ENCODE results near the gene PHC2.

PHC2 gene

DNA sequence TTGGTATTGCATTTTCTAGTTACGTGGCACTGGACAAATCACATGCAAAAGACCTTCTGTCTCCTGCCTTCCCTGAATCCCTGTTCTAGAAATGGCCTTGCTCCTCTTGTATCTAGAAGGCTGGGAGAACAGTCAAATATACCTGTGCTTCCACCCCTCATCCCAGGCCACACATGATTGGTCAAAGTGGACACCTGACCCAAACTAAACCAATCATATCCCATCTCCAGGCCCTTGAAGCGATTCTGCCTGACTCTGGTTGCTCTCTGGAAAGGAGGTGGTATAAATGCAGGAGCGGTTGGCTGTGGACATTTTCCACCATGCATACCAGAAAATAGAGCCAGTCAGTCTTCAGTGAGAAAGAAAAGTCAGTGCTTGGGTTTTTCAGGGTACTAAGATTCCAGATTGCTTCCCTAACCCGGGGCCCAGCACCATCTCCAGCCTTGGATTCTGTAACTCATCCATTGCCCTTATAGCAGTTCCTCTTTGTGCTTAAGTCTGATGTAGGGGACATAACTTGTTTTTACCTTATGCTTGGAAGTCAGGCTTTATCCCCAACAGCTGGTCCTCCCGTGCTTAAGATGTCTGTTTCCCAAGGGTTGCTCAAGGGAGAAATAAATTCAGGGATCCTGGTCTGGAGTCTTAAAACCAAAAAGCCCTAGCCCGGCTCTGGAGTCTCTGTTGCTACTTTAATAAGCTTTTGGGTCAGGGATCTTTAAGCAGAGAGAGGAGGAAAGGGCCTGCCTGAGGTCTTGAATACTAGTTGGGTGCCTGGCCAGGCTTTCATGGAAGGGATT is 7.7 kb upstream of the PHC2 start:
- H2BK5ac ChIP-seq (ENCODE audit: low read length) = no peak overlapping the region
- H3K27ac ChIP-seq (ENCODE audit: low read depth, low read length) = no peak overlapping the region
- H3K23ac ChIP-seq (ENCODE audit: low read length) = no peak overlapping the region
- H2BK120ac ChIP-seq (ENCODE audit: low read depth, low read length) = no peak overlapping the region
- H3K4me2 ChIP-seq (ENCODE audit: low read length) = no peak overlapping the region
- no peak overlapping the region for H2AK5ac ChIP-seq (ENCODE audit: low read length)
- no peak overlapping the region for H3K56ac ChIP-seq (ENCODE audit: low read length)
- no peaks in the 10 kb centered on the region for H3K79me1 ChIP-seq (ENCODE audit: low read length)
- no peaks in the 10 kb centered on the region for H3K27me3 ChIP-seq (ENCODE audit: insufficient read depth, low read length, poor library complexity)
- WGBS (ENCODE audit: extremely low coverage, insufficient coverage, low lambda C conversion rate) = no CpG with 5 or more reads among the region's 6 CpGs
- H3K9ac ChIP-seq (ENCODE audit: low read length) = no peak overlapping the region
- no peaks in the 10 kb centered on the region for H3K4me1 ChIP-seq (ENCODE audit: control insufficient read depth, low read depth, low read length)
- H4K5ac ChIP-seq (ENCODE audit: low read length) = no peak overlapping the region
- no peak overlapping the region for H3K4ac ChIP-seq (ENCODE audit: low read depth, low read length)
- H2BK15ac ChIP-seq (replicated peaks; ENCODE audit: low read depth) = no peak overlapping the region
- no peak overlapping the region for H3K4me3 ChIP-seq (ENCODE audit: low read length)
- H3K18ac ChIP-seq (ENCODE audit: low read length) = no peak overlapping the region
- no peaks in the 10 kb centered on the region for H3K36me3 ChIP-seq (ENCODE audit: control insufficient read depth, insufficient read depth, low read length)
- DNase-seq = peak; percentile 10
- H4K8ac ChIP-seq (ENCODE audit: low read depth, low read length) = no peak overlapping the region
- H3K79me2 ChIP-seq (ENCODE audit: control insufficient read depth, insufficient read depth, low read length) = no peaks in the 10 kb centered on the region

GRCh38 chr1:33436557-33437285 is 5.8 kb upstream of the PHC2 start:
- no CpG with 5 or more reads among the region's 4 CpGs for WGBS (ENCODE audit: extremely low coverage, insufficient coverage, low lambda C conversion rate)
- Histone ChIP-seq H2AK5ac (ENCODE audit: low read length) (no peak overlapping the region), H3K23ac (ENCODE audit: low read length) (no peak overlapping the region), H3K27ac (ENCODE audit: low read depth, low read length) (no peak overlapping the region), H3K36me3 (ENCODE audit: control insufficient read depth, insufficient read depth, low read length) (no peaks in the 10 kb centered on the region), H3K4me3 (ENCODE audit: low read length) (no peak overlapping the region), H2BK120ac (ENCODE audit: low read depth, low read length) (no peak overlapping the region), H4K5ac (ENCODE audit: low read length) (no peak overlapping the region), H3K27me3 (ENCODE audit: insufficient read depth, low read length, poor library complexity) (no peaks in the 10 kb centered on the region), H3K79me1 (ENCODE audit: low read length) (no peaks in the 10 kb centered on the region), H3K9ac (ENCODE audit: low read length) (no peak overlapping the region), H4K8ac (ENCODE audit: low read depth, low read length) (no peak overlapping the region), H3K18ac (ENCODE audit: low read length) (no peak overlapping the region), H2BK5ac (ENCODE audit: low read length) (no peak overlapping the region), H2BK15ac (replicated peaks; ENCODE audit: low read depth) (no peak overlapping the region), H3K56ac (ENCODE audit: low read length) (no peak overlapping the region), H3K4me2 (ENCODE audit: low read length) (no peak overlapping the region), H3K79me2 (ENCODE audit: control insufficient read depth, insufficient read depth, low read length) (no peaks in the 10 kb centered on the region), H3K4me1 (ENCODE audit: control insufficient read depth, low read depth, low read length) (no peaks in the 10 kb centered on the region), H3K4ac (ENCODE audit: low read depth, low read length) (no peak overlapping the region)
- no peak for DNase-seq

GRCh38 chr1:33435096-33435820 is 4.4 kb upstream of the PHC2 start:
- Histone ChIP-seq H3K18ac (ENCODE audit: low read length) (no peak overlapping the region), H4K5ac (ENCODE audit: low read length) (no peak overlapping the region), H3K23ac (ENCODE audit: low read length) (no peak overlapping the region), H3K4me1 (ENCODE audit: control insufficient read depth, low read depth, low read length) (no peaks in the 10 kb centered on the region), H3K4me3 (ENCODE audit: low read length) (no peak overlapping the region), H2AK5ac (ENCODE audit: low read length) (no peak overlapping the region), H2BK5ac (ENCODE audit: low read length) (no peak overlapping the region), H3K36me3 (ENCODE audit: control insufficient read depth, insufficient read depth, low read length) (no peaks in the 10 kb centered on the region), H3K79me1 (ENCODE audit: low read length) (no peaks in the 10 kb centered on the region), H3K4me2 (ENCODE audit: low read length) (no peak overlapping the region), H4K8ac (ENCODE audit: low read depth, low read length) (no peak overlapping the region), H3K4ac (ENCODE audit: low read depth, low read length) (no peak overlapping the region), H2BK120ac (ENCODE audit: low read depth, low read length) (no peak overlapping the region), H3K9ac (ENCODE audit: low read length) (no peak overlapping the region), H3K79me2 (ENCODE audit: control insufficient read depth, insufficient read depth, low read length) (no peaks in the 10 kb centered on the region), H2BK15ac (replicated peaks; ENCODE audit: low read depth) (no peak overlapping the region), H3K27ac (ENCODE audit: low read depth, low read length) (no peak overlapping the region), H3K56ac (ENCODE audit: low read length) (no peak overlapping the region), H3K27me3 (ENCODE audit: insufficient read depth, low read length, poor library complexity) (no peaks in the 10 kb centered on the region)
- DNase-seq = no peak
- WGBS (ENCODE audit: extremely low coverage, insufficient coverage, low lambda C conversion rate) = no CpG with 5 or more reads among the region's 4 CpGs

GRCh38 chr1:33434363-33434750 is 3.5 kb upstream of the PHC2 start:
- H3K79me2 ChIP-seq (ENCODE audit: control insufficient read depth, insufficient read depth, low read length) = no peaks in the 10 kb centered on the region
- no peak overlapping the region for H4K5ac ChIP-seq (ENCODE audit: low read length)
- no peak overlapping the region for H3K4ac ChIP-seq (ENCODE audit: low read depth, low read length)
- no peak overlapping the region for H3K9ac ChIP-seq (ENCODE audit: low read length)
- no peak overlapping the region for H2BK120ac ChIP-seq (ENCODE audit: low read depth, low read length)
- no peaks in the 10 kb centered on the region for H3K79me1 ChIP-seq (ENCODE audit: low read length)
- H3K56ac ChIP-seq (ENCODE audit: low read length) = no peak overlapping the region
- no peak overlapping the region for H3K23ac ChIP-seq (ENCODE audit: low read length)
- H3K27me3 ChIP-seq (ENCODE audit: insufficient read depth, low read length, poor library complexity) = peaks cover 9% of the 10 kb centered on the region
- no peak overlapping the region for H3K18ac ChIP-seq (ENCODE audit: low read length)
- no peak overlapping the region for H2AK5ac ChIP-seq (ENCODE audit: low read length)
- no peaks in the 10 kb centered on the region for H3K4me1 ChIP-seq (ENCODE audit: control insufficient read depth, low read depth, low read length)
- H4K8ac ChIP-seq (ENCODE audit: low read depth, low read length) = no peak overlapping the region
- H3K36me3 ChIP-seq (ENCODE audit: control insufficient read depth, insufficient read depth, low read length) = no peaks in the 10 kb centered on the region
- no peak overlapping the region for H2BK15ac ChIP-seq (replicated peaks; ENCODE audit: low read depth)
- DNase-seq = no peak
- H3K4me3 ChIP-seq (ENCODE audit: low read length) = no peak overlapping the region
- H3K27ac ChIP-seq (ENCODE audit: low read depth, low read length) = no peak overlapping the region
- no peak overlapping the region for H3K4me2 ChIP-seq (ENCODE audit: low read length)
- H2BK5ac ChIP-seq (ENCODE audit: low read length) = no peak overlapping the region
- no CpG with 5 or more reads among the region's 1 CpG for WGBS (ENCODE audit: extremely low coverage, insufficient coverage, low lambda C conversion rate)

DNA sequence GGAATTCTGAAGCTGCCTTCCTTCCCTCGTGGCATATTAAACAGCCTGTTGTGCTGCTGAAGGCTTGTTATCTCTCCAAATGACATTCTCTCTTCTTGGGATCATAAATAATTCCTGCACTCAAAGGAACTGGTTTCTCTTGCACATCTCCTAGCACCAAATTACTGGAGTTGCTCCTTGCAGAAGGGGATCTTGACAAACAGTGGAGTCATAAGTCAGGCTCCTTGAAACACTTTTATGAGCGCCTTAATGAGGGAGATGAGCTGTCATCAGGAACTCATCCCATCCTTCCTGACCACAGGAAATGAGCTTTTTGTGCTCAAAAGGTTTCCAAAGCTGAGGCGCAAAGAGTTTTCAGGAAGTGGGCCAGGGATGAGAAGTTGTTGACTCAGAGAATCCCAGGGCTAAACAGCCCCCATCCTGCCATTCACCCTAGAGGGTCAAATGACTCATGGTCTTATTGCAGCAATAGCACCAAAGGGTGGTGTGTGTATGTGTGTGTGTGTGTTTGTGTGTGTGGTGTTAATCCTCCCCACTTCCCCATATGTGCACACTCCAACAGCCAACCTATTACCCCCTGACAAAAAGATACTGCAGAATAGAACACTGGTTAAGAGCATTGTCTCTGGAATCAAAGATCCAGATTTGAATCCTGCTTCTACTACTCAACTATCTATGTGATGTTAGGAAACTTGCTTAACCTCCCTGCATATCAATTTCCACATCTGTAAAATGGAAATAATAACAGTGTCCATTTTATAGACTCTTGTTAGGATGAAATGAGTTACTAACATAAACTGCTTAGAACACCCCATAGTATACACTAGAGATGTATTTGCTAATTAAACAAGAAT is 2.8 kb upstream of the PHC2 start:
- Histone ChIP-seq H3K4me3 (ENCODE audit: low read length) (no peak overlapping the region), H4K5ac (ENCODE audit: low read length) (no peak overlapping the region), H2BK15ac (replicated peaks; ENCODE audit: low read depth) (no peak overlapping the region), H4K8ac (ENCODE audit: low read depth, low read length) (no peak overlapping the region), H3K4me2 (ENCODE audit: low read length) (no peak overlapping the region), H3K79me1 (ENCODE audit: low read length) (no peaks in the 10 kb centered on the region), H3K27me3 (ENCODE audit: insufficient read depth, low read length, poor library complexity) (peaks cover 15% of the 10 kb centered on the region), H3K4ac (ENCODE audit: low read depth, low read length) (no peak overlapping the region), H3K23ac (ENCODE audit: low read length) (no peak overlapping the region), H3K56ac (ENCODE audit: low read length) (no peak overlapping the region), H3K9ac (ENCODE audit: low read length) (no peak overlapping the region), H3K36me3 (ENCODE audit: control insufficient read depth, insufficient read depth, low read length) (no peaks in the 10 kb centered on the region), H3K4me1 (ENCODE audit: control insufficient read depth, low read depth, low read length) (no peaks in the 10 kb centered on the region), H3K18ac (ENCODE audit: low read length) (no peak overlapping the region), H3K79me2 (ENCODE audit: control insufficient read depth, insufficient read depth, low read length) (no peaks in the 10 kb centered on the region), H3K27ac (ENCODE audit: low read depth, low read length) (no peak overlapping the region), H2BK5ac (ENCODE audit: low read length) (no peak overlapping the region), H2BK120ac (ENCODE audit: low read depth, low read length) (no peak overlapping the region), H2AK5ac (ENCODE audit: low read length) (no peak overlapping the region)
- peak; percentile 18 for DNase-seq
- WGBS (ENCODE audit: extremely low coverage, insufficient coverage, low lambda C conversion rate) = no CpG with 5 or more reads among the region's 3 CpGs
